OCI-LY1 (cell line): Measurements from ENCODE around the gene MYO1E.

Experiments used
- H2AFZ ChIP-seq: fragments of 200-600 bp; sonication (generic), shearing (Covaris generic); 2 replicates; pipeline ENCODE4 v1.6.0; 2014; ENCODE audit warnings: antibody characterized with exemption, mild to moderate bottlenecking, low read length
- H3F3A ChIP-seq: fragments of 200-600 bp; sonication (generic), shearing (Covaris generic); 2 replicates; pipeline ENCODE4 v1.6.0; 2014; ENCODE audit warnings: mild to moderate bottlenecking, antibody characterized with exemption, low read length, moderate library complexity; ENCODE audit not compliant: insufficient read depth
- H3K27ac ChIP-seq: fragments of 200-600 bp; sonication (generic); 2 replicates; pipeline ENCODE4 v1.5.1; 2014; ENCODE audit warnings: low read length, mixed run types, mild to moderate bottlenecking, low read depth; ENCODE audit not compliant: poor library complexity, severe bottlenecking
- H3K27me3 ChIP-seq: fragments of 200-600 bp; sonication (generic); 2 replicates; pipeline ENCODE4 v1.6.0; 2014; ENCODE audit warnings: antibody characterized with exemption, mild to moderate bottlenecking, low read length, moderate library complexity; ENCODE audit not compliant: insufficient read depth
- H3K36me3 ChIP-seq: fragments of 200-600 bp; sonication (generic); 2 replicates; pipeline ENCODE4 v1.6.1; 2014; ENCODE audit warnings: mild to moderate bottlenecking, antibody characterized with exemption, low read length, moderate library complexity, mixed read lengths; ENCODE audit not compliant: insufficient read depth
- H3K4me1 ChIP-seq: fragments of 200-600 bp; sonication (generic); 2 replicates; pipeline ENCODE4 v1.5.1; 2014; ENCODE audit warnings: mild to moderate bottlenecking, low read length, moderate library complexity; ENCODE audit not compliant: insufficient read depth, severe bottlenecking
- H3K4me2 ChIP-seq: fragments of 200-600 bp; sonication (generic), shearing (Covaris generic); 2 replicates; pipeline ENCODE4 v1.6.1; 2014; ENCODE audit warnings: low read length
- H3K4me3 ChIP-seq: fragments of 200-600 bp; sonication (generic); 2 replicates; pipeline ENCODE4 v1.5.1; 2014; ENCODE audit warnings: low read length, low read depth, mild to moderate bottlenecking, mixed read lengths; ENCODE audit not compliant: poor library complexity, severe bottlenecking
- H3K79me2 ChIP-seq: fragments of 200-600 bp; shearing (Covaris generic); 2 replicates; pipeline ENCODE4 v1.6.1; 2016; ENCODE audit warnings: mixed run types, low read length, mixed read lengths; ENCODE audit not compliant: insufficient read depth
- H3K9ac ChIP-seq: fragments of 200-600 bp; sonication (generic), shearing (Covaris generic); 2 replicates; pipeline ENCODE4 v1.6.1; 2014; ENCODE audit warnings: mild to moderate bottlenecking, low read length, mixed read lengths
- H3K9me2 ChIP-seq: fragments of 200-600 bp; sonication (generic), shearing (Covaris generic); 2 replicates; pipeline ENCODE4 v1.6.1; 2014; ENCODE audit warnings: low read depth, mild to moderate bottlenecking, low read length, mixed read lengths
- H3K9me3 ChIP-seq: fragments of 200-600 bp; shearing (Covaris generic); 2 replicates; pipeline ENCODE4 v1.6.1; 2014; ENCODE audit warnings: low read length, mixed read lengths
- H4K20me1 ChIP-seq: fragments of 200-600 bp; sonication (generic), shearing (Covaris generic); 2 replicates; pipeline ENCODE4 v1.6.0; 2016; ENCODE audit warnings: mild to moderate bottlenecking, low read length; ENCODE audit not compliant: insufficient read depth
- EZH2 ChIP-seq: fragments of 200-600 bp; sonication (generic), shearing (Covaris generic); IDR thresholded peaks from 2 replicates; pipeline ENCODE4 v1.8.0; 2017; ENCODE audit warnings: borderline replicate concordance, mixed run types, mild to moderate bottlenecking, antibody characterized with exemption, low read length, moderate library complexity, mixed read lengths
- TF ChIP-seq, protein P1 (sequence below): fragments of 200-600 bp; sonication (generic), shearing (Covaris generic); IDR thresholded peaks from 2 replicates; pipeline ENCODE4 v1.5.1; 2017; ENCODE audit warnings: mild to moderate bottlenecking, antibody characterized with exemption, low read length, moderate library complexity, mixed read lengths

MYO1E gene

DNA sequence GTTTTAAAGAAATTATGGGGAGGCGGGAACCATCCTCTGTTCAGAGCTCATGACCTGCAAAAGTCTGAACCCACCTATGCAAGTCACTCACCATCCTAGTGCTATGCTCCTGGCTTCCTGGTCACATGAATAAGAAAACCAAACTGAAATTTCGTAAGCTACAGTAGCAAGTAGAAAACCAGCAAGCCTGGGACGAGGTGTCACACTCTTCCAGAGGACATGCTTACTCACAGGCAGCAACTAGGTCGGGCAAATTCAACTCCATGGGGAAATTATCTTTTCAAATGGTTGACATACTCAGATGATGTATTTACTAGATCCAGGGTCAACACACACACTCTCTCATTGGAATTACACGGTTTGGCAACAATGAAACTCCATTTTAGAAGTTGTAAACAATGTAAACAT, 134.7 kb downstream of the MYO1E start:
- no peak overlapping the region for H2AFZ ChIP-seq
- peak overlapping the region; percentile 30; the same call in 1 of the 2 replicates for H3K4me2 ChIP-seq
- peaks cover 36% of the 10 kb centered on the region; the same call in 1 of the 2 replicates for H3K36me3 ChIP-seq
- no peak for TF ChIP-seq EZH2
- TF ChIP-seq, protein P1, sequence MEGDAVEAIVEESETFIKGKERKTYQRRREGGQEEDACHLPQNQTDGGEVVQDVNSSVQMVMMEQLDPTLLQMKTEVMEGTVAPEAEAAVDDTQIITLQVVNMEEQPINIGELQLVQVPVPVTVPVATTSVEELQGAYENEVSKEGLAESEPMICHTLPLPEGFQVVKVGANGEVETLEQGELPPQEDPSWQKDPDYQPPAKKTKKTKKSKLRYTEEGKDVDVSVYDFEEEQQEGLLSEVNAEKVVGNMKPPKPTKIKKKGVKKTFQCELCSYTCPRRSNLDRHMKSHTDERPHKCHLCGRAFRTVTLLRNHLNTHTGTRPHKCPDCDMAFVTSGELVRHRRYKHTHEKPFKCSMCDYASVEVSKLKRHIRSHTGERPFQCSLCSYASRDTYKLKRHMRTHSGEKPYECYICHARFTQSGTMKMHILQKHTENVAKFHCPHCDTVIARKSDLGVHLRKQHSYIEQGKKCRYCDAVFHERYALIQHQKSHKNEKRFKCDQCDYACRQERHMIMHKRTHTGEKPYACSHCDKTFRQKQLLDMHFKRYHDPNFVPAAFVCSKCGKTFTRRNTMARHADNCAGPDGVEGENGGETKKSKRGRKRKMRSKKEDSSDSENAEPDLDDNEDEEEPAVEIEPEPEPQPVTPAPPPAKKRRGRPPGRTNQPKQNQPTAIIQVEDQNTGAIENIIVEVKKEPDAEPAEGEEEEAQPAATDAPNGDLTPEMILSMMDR = no peak
- no peak overlapping the region for H3K4me3 ChIP-seq
- H3K9me2 ChIP-seq = no peaks in the 10 kb centered on the region
- H4K20me1 ChIP-seq = no peaks in the 10 kb centered on the region
- no peaks in the 10 kb centered on the region for H3K9me3 ChIP-seq
- no peaks in the 10 kb centered on the region for H3K79me2 ChIP-seq
- no peaks in the 10 kb centered on the region for H3K27me3 ChIP-seq
- H3K9ac ChIP-seq = no peak overlapping the region; the same call in 1 of the 2 replicates
- peak overlapping the region; percentile 2 for H3K27ac ChIP-seq
- no peaks in the 10 kb centered on the region for H3F3A ChIP-seq
- H3K4me1 ChIP-seq = peaks cover 17% of the 10 kb centered on the region

DNA sequence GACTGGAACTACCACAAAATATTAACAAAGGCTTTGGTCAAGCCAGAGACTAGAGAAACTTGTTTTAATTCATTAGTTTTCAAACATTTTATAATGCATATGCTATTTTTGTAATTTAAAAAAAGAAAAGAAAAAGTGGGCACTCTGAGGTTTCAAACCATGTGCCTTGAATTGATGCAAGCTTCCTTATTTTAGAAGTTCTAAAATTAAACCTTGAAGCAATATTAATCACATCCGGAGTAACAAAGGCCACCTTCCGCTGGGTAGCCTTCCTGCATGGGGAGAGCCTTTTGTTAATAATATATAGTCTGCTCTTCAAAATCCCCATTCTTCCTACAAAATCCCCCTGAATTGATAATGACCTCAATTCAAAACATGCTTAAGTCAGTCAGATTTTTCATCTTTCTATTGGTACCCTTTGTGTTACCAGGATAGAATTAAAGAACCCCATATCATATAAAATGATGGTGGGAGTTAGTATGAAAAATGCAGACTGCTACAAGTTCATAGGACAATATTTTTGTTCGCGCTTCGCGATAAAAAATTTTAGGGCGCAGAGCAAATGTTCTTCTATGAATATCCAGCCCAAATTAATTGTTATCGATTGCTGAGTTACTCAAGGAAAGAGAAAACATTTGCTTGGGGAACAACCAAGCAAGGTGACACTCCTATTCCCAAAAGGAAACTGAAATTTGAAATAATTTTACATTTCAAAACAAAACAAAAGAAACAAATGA, 135.4 kb downstream of the MYO1E start:
- Histone ChIP-seq H3F3A (no peaks in the 10 kb centered on the region), H3K4me2 (peak overlapping the region; percentile 30; the same call in 1 of the 2 replicates), H3K4me1 (peaks cover 17% of the 10 kb centered on the region), H3K9ac (no peak overlapping the region), H3K79me2 (no peaks in the 10 kb centered on the region), H3K4me3 (no peak overlapping the region), H3K36me3 (peaks cover 37% of the 10 kb centered on the region; the same call in 1 of the 2 replicates), H3K27me3 (no peaks in the 10 kb centered on the region), H4K20me1 (no peaks in the 10 kb centered on the region), H2AFZ (no peak overlapping the region), H3K9me3 (no peaks in the 10 kb centered on the region), H3K27ac (peak overlapping the region; percentile 2), H3K9me2 (no peaks in the 10 kb centered on the region)
- no peak for TF ChIP-seq EZH2
- TF ChIP-seq, protein P1 = no peak

DNA sequence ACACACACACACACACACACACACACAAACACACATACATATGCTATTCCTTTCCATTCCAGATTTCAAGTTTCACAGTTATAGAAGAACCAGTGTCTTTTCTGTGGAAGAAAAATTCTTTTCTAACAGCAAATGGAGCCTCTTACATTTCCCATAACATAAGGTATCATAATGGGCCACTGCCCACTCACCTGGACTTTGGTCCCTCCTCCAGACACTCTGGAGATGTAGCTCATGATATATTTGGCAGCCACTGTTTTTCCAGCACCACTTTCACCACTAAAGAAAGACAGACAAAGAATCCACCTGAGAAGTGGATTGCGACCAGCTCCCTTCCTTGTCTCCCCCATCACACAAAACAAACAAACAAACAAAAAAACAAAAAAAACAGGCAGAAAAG, 136.3 kb downstream of the MYO1E start:
- Histone ChIP-seq H2AFZ (no peak overlapping the region), H3K9me2 (no peaks in the 10 kb centered on the region), H4K20me1 (no peaks in the 10 kb centered on the region), H3K9ac (no peak overlapping the region), H3K27me3 (no peaks in the 10 kb centered on the region), H3K4me1 (peaks cover 17% of the 10 kb centered on the region), H3K36me3 (peaks cover 41% of the 10 kb centered on the region), H3K9me3 (no peaks in the 10 kb centered on the region), H3K27ac (no peak overlapping the region), H3F3A (no peaks in the 10 kb centered on the region), H3K4me2 (no peak overlapping the region), H3K79me2 (no peaks in the 10 kb centered on the region), H3K4me3 (no peak overlapping the region)
- TF ChIP-seq EZH2 = no peak
- TF ChIP-seq, protein P1 = no peak
